Heart left ventricle (tissue), 13 donors: ENCODE measurements around the gene DCPS.

Experiments
- POLR2A ChIP-seq, 2 donors: fragments of 450-650 bp; IDR thresholded peaks; one replicate each; pipeline ENCODE4 v1.6.1; 2017; ENCODE audit warnings: antibody characterized with exemption in 2 of 2, mild to moderate bottlenecking in 2 of 2, moderate library complexity in 2 of 2
- TF ChIP-seq, protein P1 (sequence below), 12 donors: fragments of 200-600 bp; sonication (generic) in 4 of 12; IDR thresholded peaks; one replicate each; pipeline versions ENCODE4 v1.5.0 to v1.8.0; 2018 to 2022; ENCODE audit warnings: antibody characterized with exemption in 12 of 12, mild to moderate bottlenecking in 5 of 12
- donor health status: ischemic (EF 13 %, LVEDD 7.1; RV severe dilation, severe dysfunction).
- donor health status: DM: no; HTN: yes; CAD: no.
- donor health status: DM: no; HTN: no; CAD: no.
- donor health status: ischemic (EF 25% LVEDD 6.9; RV normal size, moderate dysfunction).
- donor health status: ischemic (EF 25% LVEDD 5.7; RV mildly dilated, moderate dysfunction).
- donor health status: ischemic (EF 35%, LVEDD 5.7; RV mildly dilated, moderate dysfunction).
- donor health status: nonischemic (EF 11% LVEDD 7.7; RV severe dilation, severe dysfunction).
- donor health status: DM: yes; HTN: yes; CAD: no.
- donor health status: PGD.
- donor health status: ischemic (EF 29% LVEDD 5.4; RV normal size, mild dysfunction).
- donor health status: nonischemic (EF 23%, LVEDD 6.1; RV moderate dilation, normal function).

DNA sequence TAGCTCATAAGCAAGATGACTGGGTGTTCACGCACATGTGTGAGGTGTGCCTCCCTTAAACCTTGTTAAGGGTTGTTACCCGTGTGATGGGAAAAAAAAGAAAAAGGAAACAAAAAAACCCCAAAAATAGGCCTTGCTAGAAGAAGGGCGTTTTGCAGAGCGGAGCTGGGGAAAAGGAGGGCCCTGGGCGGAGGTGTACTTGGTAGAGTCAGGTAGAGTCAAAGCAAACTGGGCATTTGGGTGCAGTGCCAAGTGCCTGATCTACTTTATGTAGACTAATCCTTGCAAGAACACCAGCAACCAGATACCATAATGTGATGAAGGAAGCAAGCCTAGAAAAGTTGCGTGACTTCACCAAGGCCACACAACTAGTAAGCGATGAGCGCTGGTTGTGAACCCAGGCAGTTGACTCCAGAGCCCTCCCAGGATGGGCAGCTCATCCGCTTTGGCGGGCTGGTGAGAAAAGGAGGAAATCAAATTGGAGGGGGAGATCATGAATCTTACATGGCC lies 22.1 kb upstream of the DCPS start:
- TF ChIP-seq, protein P1, sequence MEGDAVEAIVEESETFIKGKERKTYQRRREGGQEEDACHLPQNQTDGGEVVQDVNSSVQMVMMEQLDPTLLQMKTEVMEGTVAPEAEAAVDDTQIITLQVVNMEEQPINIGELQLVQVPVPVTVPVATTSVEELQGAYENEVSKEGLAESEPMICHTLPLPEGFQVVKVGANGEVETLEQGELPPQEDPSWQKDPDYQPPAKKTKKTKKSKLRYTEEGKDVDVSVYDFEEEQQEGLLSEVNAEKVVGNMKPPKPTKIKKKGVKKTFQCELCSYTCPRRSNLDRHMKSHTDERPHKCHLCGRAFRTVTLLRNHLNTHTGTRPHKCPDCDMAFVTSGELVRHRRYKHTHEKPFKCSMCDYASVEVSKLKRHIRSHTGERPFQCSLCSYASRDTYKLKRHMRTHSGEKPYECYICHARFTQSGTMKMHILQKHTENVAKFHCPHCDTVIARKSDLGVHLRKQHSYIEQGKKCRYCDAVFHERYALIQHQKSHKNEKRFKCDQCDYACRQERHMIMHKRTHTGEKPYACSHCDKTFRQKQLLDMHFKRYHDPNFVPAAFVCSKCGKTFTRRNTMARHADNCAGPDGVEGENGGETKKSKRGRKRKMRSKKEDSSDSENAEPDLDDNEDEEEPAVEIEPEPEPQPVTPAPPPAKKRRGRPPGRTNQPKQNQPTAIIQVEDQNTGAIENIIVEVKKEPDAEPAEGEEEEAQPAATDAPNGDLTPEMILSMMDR (IDR thresholded peaks at IDR 0.05), result no peak
- TF ChIP-seq POLR2A (IDR thresholded peaks at IDR 0.05), result no peak
